Measurements from ENCODE around the gene STK39.

STK39 gene

DNA sequence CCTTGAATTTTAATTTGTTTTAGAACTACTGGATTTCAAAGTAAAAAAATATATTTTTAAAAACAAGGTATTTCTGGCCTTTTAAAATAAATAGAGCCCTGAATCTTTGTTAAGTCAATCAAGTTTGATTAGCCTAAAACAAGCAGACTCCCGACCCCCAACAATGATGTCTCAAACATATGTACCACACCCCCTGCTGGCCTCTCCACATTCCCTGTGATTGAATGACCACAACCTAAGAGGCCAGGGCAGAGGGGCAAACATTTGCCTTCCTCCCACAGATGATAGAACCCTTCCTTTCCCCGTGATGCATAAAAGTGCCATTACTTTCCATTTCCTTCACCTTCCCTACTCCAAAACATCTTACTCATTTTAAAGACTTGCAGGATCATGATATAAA lies 130.9 kb downstream of the STK39 start:
- no peak overlapping the region for H3K4me3 ChIP-seq (replicated peaks; ENCODE audit: low read depth, low read length)
- TF ChIP-seq CTCF (IDR thresholded peaks at IDR 0.05; ENCODE audit: low read length, missing control alignments) = peak; percentile 32
- peak; percentile 29 for DNase-seq (ENCODE audit: low read depth)

GRCh38 chr2:168114619-168115018 lies 132.8 kb downstream of the STK39 start:
- no peak overlapping the region for H3K4me3 ChIP-seq (replicated peaks; ENCODE audit: low read depth, low read length)
- no peak for TF ChIP-seq CTCF (IDR thresholded peaks at IDR 0.05; ENCODE audit: low read length, missing control alignments)
- no peak for DNase-seq (ENCODE audit: low read depth)

- DNase-seq (ENCODE audit: low read depth) = peak; percentile 81
- H3K4me3 ChIP-seq (replicated peaks; ENCODE audit: low read depth, low read length) = no peak overlapping the region
- TF ChIP-seq CTCF (IDR thresholded peaks at IDR 0.05; ENCODE audit: low read length, missing control alignments) = no peak
Measured at GRCh38 chr2:168114040-168114439, 133.4 kb downstream of the STK39 start.

DNA sequence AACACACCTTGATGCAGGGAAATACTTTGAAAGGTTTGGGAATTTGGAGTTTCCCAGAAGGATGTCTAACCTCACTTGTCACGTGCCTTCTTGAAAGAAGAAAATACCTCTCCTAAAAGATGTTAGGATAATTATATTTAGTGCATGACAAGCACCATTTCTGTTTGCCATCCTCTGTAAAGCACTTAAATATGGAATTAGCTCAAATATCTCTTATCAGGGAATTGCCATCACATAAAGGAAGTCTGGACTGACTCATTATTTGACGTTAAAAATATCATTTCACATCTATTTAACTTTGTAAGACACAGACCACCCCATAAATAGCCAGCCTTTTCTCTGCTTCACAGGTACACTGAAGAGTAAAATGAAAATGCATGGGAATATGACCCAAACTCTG lies 140.1 kb downstream of the STK39 start:
- DNase-seq (ENCODE audit: low read depth) = no peak
- no peak overlapping the region for H3K4me3 ChIP-seq (replicated peaks; ENCODE audit: low read depth, low read length)
- TF ChIP-seq CTCF (IDR thresholded peaks at IDR 0.05; ENCODE audit: low read length, missing control alignments) = no peak

DNA sequence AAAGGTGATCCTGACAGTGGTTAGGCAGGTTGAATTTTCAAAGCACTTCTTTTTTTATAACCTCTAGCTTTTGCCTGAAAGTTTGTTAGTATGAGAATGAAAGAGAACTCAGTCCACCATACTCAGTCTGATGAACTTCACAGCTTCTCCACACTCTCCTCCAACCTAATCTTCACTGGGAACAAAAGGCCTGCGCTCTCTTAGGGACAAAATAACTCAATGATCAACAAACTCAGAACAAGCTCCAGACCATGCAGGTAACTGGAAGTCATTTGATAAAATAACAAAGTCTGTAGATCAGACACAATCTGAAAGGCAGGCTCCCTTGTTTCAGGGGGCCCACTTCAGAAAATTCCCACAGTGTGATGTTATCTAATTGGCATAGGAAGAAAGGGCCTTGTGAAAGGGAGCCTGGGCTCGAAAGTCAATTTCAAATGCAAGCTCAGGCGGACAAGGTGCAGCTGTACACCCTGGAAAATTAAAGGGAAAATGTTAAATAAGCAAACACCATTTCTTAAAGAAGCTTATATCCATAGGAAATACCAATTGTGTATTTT lies 142.2 kb downstream of the STK39 start:
- no peak overlapping the region for H3K4me3 ChIP-seq (replicated peaks; ENCODE audit: low read depth, low read length)

DNA sequence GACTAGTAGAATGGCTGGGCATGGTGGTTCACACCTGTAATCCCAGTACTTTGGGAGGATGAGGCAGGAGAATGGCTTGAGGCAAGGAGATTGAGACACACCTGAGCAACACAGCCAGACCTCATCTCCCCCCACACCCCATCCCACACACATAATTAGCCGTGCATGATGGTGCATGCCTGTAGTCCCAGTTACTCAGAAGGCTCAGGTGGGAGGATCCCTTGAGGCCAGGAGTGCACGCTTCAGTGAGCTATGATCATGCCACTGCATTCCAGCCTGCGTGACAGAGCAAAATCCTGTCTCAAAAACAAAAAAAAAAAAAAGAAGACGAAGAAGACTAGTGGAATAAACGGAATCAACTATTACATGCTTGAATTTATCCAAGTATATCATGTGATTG lies 150.0 kb downstream of the STK39 start:
- no peak for TF ChIP-seq CTCF (IDR thresholded peaks at IDR 0.05; ENCODE audit: low read length, missing control alignments)
- no peak overlapping the region for H3K4me3 ChIP-seq (replicated peaks; ENCODE audit: low read depth, low read length)
- DNase-seq (ENCODE audit: low read depth) = no peak

More for the DNA sequence above, 142.2 kb downstream of the STK39 start:
- TF ChIP-seq CTCF (IDR thresholded peaks at IDR 0.05; ENCODE audit: low read length, missing control alignments) = no peak
- no peak for DNase-seq (ENCODE audit: low read depth)

GRCh38 chr2:168096158-168096557 lies 151.2 kb downstream of the STK39 start:
- no peak for DNase-seq (ENCODE audit: low read depth)
- TF ChIP-seq CTCF (IDR thresholded peaks at IDR 0.05; ENCODE audit: low read length, missing control alignments) = no peak
- no peak overlapping the region for H3K4me3 ChIP-seq (replicated peaks; ENCODE audit: low read depth, low read length)
